Heart left ventricle (tissue), 16 donors: ENCODE measurements around the gene CRYGN. TPM values are rescaled to one million over a fixed set of nuclear protein-coding genes. Genes with fewer than 3 reads are reported as not detected.
A peak's percentile ranks its signal among the peaks of the same experiment; 100 is the strongest.

Source experiments
- ATAC-seq, 4 donors: fragments of 200-7000 bp; cut with Tn5 transposase; one replicate each; pipeline ENCODE4 v1.9.1; 2020 to 2022; ENCODE audit warnings: moderate library complexity in 4 of 4, mild to moderate bottlenecking in 3 of 4, moderate number of reproducible peaks in 1 of 4
- DNase-seq, 5 donors: peaks; one replicate each; pipeline ENCODE4 v3.0.0-alpha.2; 2020
- H3K27ac ChIP-seq, 12 donors: fragments of 200-600 bp; sonication (generic) in 4 of 12; one replicate each; pipeline versions ENCODE4 v1.5.0 to v1.8.0; 2016 to 2022; ENCODE audit warnings: mild to moderate bottlenecking in 2 of 12
- H3K27me3 ChIP-seq, 9 donors: fragments of 200-600 bp; sonication (generic) in 2 of 9; one replicate each; pipeline versions ENCODE4 v1.5.1 to v1.8.0; 2016 to 2022; ENCODE audit warnings: mild to moderate bottlenecking in 3 of 9
- H3K36me3 ChIP-seq, 9 donors: fragments of 200-600 bp; sonication (generic) in 2 of 9; one replicate each; pipeline versions ENCODE4 v1.5.0 to v1.8.0; 2018 to 2022; ENCODE audit warnings: mild to moderate bottlenecking in 2 of 9
- H3K4me1 ChIP-seq, 12 donors: fragments of 200-600 bp; sonication (generic) in 4 of 12; one replicate each; pipeline versions ENCODE4 v1.5.0 to v1.8.0; 2016 to 2022; ENCODE audit warnings: mild to moderate bottlenecking in 3 of 12
- H3K4me3 ChIP-seq, 12 donors: fragments of 200-600 bp; sonication (generic) in 4 of 12; one replicate each; pipeline versions ENCODE4 v1.5.0 to v1.8.0; 2017 to 2022; ENCODE audit warnings: mild to moderate bottlenecking in 9 of 12, moderate library complexity in 4 of 12
- H3K9me3 ChIP-seq, 12 donors: fragments of 200-600 bp; sonication (generic) in 4 of 12; one replicate each; pipeline versions ENCODE4 v1.5.0 to v1.8.0; 2016 to 2022; ENCODE audit warnings: mild to moderate bottlenecking in 1 of 12
- CTCF ChIP-seq, 12 donors: fragments of 200-600 bp; sonication (generic) in 4 of 12; IDR thresholded peaks; one replicate each; pipeline versions ENCODE4 v1.5.0 to v1.8.0; 2018 to 2022; ENCODE audit warnings: antibody characterized with exemption in 12 of 12, mild to moderate bottlenecking in 5 of 12
- POLR2A ChIP-seq, 2 donors: fragments of 450-650 bp; IDR thresholded peaks; one replicate each; pipeline ENCODE4 v1.6.1; 2017; ENCODE audit warnings: antibody characterized with exemption in 2 of 2, mild to moderate bottlenecking in 2 of 2, moderate library complexity in 2 of 2
- WGBS, 4 donors: extraction: QIAGEN DNeasy Blood & Tissue Kit in 2 of 4; methylation state at CpG; one replicate each; pipeline versions ENCODE4 v1.1.5 to v1.1.7; 2013 to 2018; 5-methylcytosine and 5-hydroxymethylcytosine counted together
- intact Hi-C, 10 donors: fragments of 100-400 bp; cut with DNase I; formaldehyde crosslinking; loops; one replicate each; pipeline versions ENCODE4 v1.11.1 to v1.14.2; 2022
- polyA plus RNA-seq, 2 donors: library from polyadenylated mRNA; stranded (reverse); fragments of 200-250 nt; gene quantifications; one replicate each; pipeline ENCODE4 v1.2.3, GENCODE V29; 2013
- total RNA-seq, 9 donors: library from RNA; depleted of rRNA in 2 of 9; stranded (reverse); fragments of >200 nt in 2 of 9; fragmentation: NEBNext Ultra II Directional in 3 of 9; extraction: Animal tissue kit (Norgen Biotek cat#: 25700) in 3 of 9; gene quantifications; one replicate each; pipeline versions ENCODE4 v1.1.0 to v1.2.4, GENCODE V29; 2016 to 2023
- donor health status: ischemic (EF 13 %, LVEDD 7.1; RV severe dilation, severe dysfunction).
- donor health status: healthy with polysubstance abuse.
- donor health status: DM: no; HTN: yes; CAD: no.
- donor health status: DM: no; HTN: no; CAD: no.
- donor health status: ischemic (EF 25% LVEDD 6.9; RV normal size, moderate dysfunction).
- donor health status: ischemic (EF 25% LVEDD 5.7; RV mildly dilated, moderate dysfunction).
- donor health status: healthy.
- donor health status: DM: yes; HTN: yes; CAD: no.
- donor health status: ischemic (EF 35%, LVEDD 5.7; RV mildly dilated, moderate dysfunction).
- donor health status: nonischemic (EF 11% LVEDD 7.7; RV severe dilation, severe dysfunction).
- donor health status: DM: yes; HTN: yes; CAD: no.
- donor health status: PGD.
- donor health status: ischemic (EF 29% LVEDD 5.4; RV normal size, mild dysfunction).
- donor health status: nonischemic (EF 23%, LVEDD 6.1; RV moderate dilation, normal function).

CRYGN gene
- total and polyA plus RNA-seq, 11 donors, result 0.50 to 0.52 TPM; not detected in 9

GRCh38 chr7:151486074-151486473, 46.1 kb upstream of the CRYGN start:
- peaks cover 0 to 91% (median 41%) of the 10 kb centered on the region in 12 donors for H3K4me1 ChIP-seq

DNA sequence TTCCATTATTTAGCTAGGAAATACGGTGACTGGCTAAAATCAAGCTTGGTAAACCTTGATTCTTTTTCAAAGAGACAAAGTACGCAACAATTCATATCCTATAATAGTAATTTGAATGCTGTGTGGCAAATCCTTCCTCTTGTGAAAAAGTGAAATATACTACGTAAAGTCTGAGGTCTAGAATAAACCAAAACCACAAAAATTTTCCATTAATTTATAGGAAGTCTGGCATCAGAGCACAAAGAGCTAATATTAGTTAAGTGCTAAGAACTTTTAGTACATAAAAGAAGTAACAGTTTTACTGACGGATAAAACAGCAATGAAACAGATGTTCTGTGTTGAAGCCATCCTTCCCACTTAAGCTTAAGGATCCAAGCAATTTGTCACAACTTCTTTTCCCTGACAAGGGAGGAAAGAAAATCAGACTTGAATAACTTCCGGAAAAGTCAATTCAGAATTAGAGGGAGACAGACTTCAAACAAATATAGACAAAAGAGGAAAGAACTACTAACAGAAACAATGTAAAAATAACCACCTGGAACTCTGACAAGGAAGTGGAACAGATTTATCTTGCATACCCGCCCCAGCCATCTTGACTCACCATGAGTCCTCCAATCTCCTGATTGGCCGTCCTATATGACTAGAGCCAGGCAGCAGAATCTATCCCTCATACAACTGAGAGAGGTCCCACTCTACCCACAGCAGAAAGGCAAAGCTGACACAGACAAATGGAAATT, 45.2 kb upstream of the CRYGN start:
- peaks cover 0 to 93% (median 40%) of the 10 kb centered on the region in 12 donors for H3K4me1 ChIP-seq
- H3K4me3 ChIP-seq, result no peak overlapping the region
- no peaks in the 10 kb centered on the region for H3K9me3 ChIP-seq
- peak; percentile 37 to 75 (median 68) for ATAC-seq
- TF ChIP-seq POLR2A (IDR thresholded peaks at IDR 0.05) (no peak), CTCF (IDR thresholded peaks at IDR 0.05) (no peak)
- no peaks in the 10 kb centered on the region for H3K27me3 ChIP-seq
- WGBS, 4 donors, result 57 to 59% (median 58%) methylated on average over 7 of the region's 7 CpGs
- peak in 1 of 5 donors; percentile 45 for DNase-seq
- intact Hi-C loops, result loop anchor here in 1 of 10 donors (5.0 kb wide), 1 partner anchor 32 kb away; the partner anchor contains the start of gene RHEB
- peak overlapping the region in 8 of 12 donors; percentile 7 to 67 (median 27) for H3K27ac ChIP-seq
- H3K36me3 ChIP-seq, result peaks cover 0 to 93% (median 69%) of the 10 kb centered on the region in 9 donors

More at GRCh38 chr7:151486074-151486473, 46.1 kb upstream of the CRYGN start:
- TF ChIP-seq CTCF (IDR thresholded peaks at IDR 0.05), result no peak
- no peak for TF ChIP-seq POLR2A (IDR thresholded peaks at IDR 0.05)
- 88 to 93% (median 90%) methylated on average over 3 of the region's 3 CpGs for WGBS, 4 donors
- DNase-seq, result no peak
- no peaks in the 10 kb centered on the region for H3K27me3 ChIP-seq
- intact Hi-C loops, result no loop called here
- peaks cover 0 to 96% (median 74%) of the 10 kb centered on the region in 9 donors for H3K36me3 ChIP-seq
- H3K4me3 ChIP-seq, result no peak overlapping the region
- no peaks in the 10 kb centered on the region for H3K9me3 ChIP-seq
- ATAC-seq, result no peak
- peak overlapping the region in 1 of 12 donors; percentile 7 for H3K27ac ChIP-seq

DNA sequence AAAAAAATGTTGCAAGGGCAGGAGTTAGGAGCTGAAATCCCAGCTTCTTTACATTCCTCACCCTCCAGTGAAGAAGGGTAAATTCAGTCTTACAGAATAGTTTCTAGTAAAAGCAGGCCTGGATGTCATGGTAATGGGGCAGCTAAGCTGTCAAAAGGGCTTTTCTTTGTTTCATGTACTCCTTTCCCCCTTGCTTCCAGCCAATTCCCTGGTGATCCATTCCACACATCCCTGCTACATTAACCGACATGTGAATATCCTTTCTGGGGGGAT, 43.7 kb upstream of the CRYGN start:
- Histone ChIP-seq H3K27me3 (no peaks in the 10 kb centered on the region), H3K4me1 (peaks cover 0 to 82% (median 27%) of the 10 kb centered on the region in 12 donors), H3K9me3 (no peaks in the 10 kb centered on the region), H3K36me3 (peaks cover 0 to 88% (median 57%) of the 10 kb centered on the region in 9 donors), H3K4me3 (no peak overlapping the region), H3K27ac (peak overlapping the region in 1 of 12 donors; percentile 59)
- DNase-seq (no peak), ATAC-seq (no peak)
- WGBS, 4 donors, result 85 to 94% (median 87%) methylated on average over 1 of the region's 1 CpG
- intact Hi-C loops, result loop anchor here in 1 of 10 donors (5.0 kb wide), 1 partner anchor 34 kb away; the partner anchor contains the start of gene RHEB
- no peak for TF ChIP-seq POLR2A (IDR thresholded peaks at IDR 0.05)
- TF ChIP-seq CTCF (IDR thresholded peaks at IDR 0.05), result no peak

GRCh38 chr7:151482883-151483710, 43.2 kb upstream of the CRYGN start:
- TF ChIP-seq CTCF (IDR thresholded peaks at IDR 0.05) (no peak), POLR2A (IDR thresholded peaks at IDR 0.05) (no peak)
- Histone ChIP-seq H3K27ac (peak overlapping the region in 3 of 12 donors; percentile 3 to 59 (median 5)), H3K9me3 (no peaks in the 10 kb centered on the region), H3K4me3 (no peak overlapping the region), H3K36me3 (peaks cover 0 to 83% (median 51%) of the 10 kb centered on the region in 9 donors), H3K4me1 (peaks cover 0 to 77% (median 25%) of the 10 kb centered on the region in 12 donors), H3K27me3 (no peaks in the 10 kb centered on the region)
- 80 to 90% (median 88%) methylated on average over 8 of the region's 8 CpGs for WGBS, 4 donors
- intact Hi-C loops, result loop anchor here in 1 of 10 donors (5.0 kb wide), 1 partner anchor 34 kb away; the partner anchor contains the start of gene RHEB
- ATAC-seq (no peak), DNase-seq (no peak)
